Islet of Langerhans (tissue), 1 donor: ENCODE data around the gene LZTR1.

ENCODE experiments used
- FAIRE-seq: peaks from one replicate; lab custom pipeline; 2011; peaks lifted over from hg19 to GRCh38; lab: Jason Lieb, UNC

Gene LZTR1

GRCh38 chr22:20980938-20981722 lies 967 bp upstream of the LZTR1 start:
- no peak for FAIRE-seq

GRCh38 chr22:20982563-20982882 lies 426 bp downstream of the LZTR1 start:
- FAIRE-seq, result no peak

- FAIRE-seq, result no peak
Measured at GRCh38 chr22:20983081-20983771, 1.1 kb downstream of the LZTR1 start.

DNA sequence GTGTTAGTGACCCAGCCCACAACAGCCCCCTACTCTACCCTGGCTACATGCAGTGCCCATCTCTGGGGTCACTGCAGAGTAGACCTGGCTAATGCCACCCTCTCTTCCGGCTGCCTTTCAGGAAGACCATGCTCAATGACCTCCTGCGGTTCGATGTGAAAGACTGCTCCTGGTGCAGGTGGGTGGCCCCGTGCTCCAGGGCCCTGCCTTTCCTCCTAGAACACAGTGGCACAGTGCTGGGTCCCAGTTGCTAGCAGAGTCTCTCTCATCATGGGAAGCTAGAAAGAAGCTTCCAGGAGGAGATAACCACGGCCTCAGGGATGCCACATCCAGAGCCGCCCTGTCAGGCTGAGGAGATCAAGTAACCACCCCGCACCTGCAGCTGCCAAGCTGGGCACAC lies 3.6 kb downstream of the LZTR1 start:
- no peak for FAIRE-seq

GRCh38 chr22:20986365-20986764 lies 4.3 kb downstream of the LZTR1 start:
- no peak for FAIRE-seq

GRCh38 chr22:20987375-20987774 lies 5.3 kb downstream of the LZTR1 start:
- no peak for FAIRE-seq

- no peak for FAIRE-seq
Measured at GRCh38 chr22:20988573-20989322, 6.7 kb downstream of the LZTR1 start.

DNA sequence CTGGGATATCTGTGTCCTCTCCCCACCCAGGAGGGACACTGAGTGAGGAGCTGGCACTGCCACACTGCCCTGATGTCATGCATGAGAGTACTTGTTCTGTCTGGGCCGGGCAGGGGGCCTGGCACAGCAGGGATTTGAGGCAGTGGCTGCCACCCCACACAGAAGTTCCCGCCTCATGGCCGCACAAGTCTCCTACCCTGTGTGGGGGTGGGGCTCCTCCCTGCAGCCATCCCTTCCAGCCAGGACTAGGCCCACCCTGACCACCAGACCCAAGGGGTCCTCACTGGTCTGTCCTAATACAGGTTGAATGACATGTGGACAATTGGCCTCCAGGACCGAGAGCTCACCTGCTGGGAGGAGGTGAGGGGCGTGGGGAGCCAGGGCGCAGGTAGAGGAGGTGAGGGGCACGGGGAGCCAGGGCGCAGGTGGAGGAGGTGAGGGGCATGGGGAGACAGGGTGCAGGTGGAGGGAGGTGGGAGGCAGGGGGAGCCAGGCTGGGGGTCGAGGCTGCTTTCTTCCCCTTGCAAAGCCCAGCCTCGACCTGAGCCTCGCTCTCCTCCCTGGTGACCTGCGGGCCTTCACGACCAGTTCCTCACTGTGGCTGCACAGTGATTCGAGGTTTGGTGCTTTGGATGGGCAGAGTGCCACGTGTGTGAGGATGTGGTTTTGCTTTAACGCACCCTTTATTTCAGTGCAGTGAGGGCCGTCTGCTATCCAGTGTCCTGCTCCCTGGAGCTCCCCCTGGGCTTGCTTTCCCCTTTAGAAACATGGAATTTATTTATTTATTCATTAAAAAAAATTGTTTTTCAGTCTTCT lies 7.4 kb downstream of the LZTR1 start:
- FAIRE-seq, result no peak

DNA sequence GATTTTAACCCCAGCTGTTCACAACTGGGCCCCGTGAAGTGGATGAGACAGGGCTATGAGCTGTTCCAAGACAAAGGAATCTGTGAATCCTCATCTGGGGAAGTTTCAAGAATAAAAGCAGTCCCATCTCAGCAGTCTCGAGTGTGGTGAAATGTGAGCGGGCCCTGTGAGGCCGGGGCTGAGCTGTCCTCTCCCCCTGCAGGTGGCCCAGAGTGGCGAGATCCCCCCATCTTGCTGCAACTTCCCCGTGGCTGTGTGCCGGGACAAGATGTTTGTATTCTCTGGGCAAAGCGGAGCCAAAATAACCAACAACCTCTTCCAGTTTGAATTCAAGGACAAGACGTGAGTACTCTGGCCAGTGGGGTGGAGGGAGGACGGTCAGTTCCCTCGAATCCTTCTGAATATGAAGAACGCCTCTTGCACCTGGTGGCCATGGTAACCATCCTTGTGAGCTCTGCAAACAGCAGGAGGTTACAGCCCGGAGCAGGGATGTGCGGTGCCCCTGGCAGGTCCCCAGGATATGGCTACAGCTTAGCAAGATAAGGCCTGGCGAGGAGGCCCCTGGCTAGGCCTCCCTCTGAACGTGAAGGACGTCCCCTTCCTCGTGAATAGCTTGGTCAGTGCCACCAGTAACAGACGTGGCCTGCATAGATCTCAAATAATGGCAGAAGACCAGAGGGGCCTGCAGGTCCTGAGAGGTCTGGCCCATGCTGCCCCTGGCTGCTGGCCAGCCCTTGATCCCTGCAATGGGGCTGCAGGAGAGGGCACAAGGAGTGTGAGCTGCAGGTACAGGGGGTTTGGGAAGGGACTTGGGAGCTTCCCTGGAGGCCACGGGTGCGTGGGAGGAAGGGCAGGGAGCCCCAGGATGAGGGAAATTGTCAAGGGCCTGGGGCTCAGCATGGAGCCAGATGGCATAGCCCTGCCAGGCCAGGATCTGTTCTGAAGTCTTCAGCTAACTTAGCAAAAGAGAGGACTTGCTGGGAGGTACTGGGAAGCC lies 8.4 kb downstream of the LZTR1 start:
- FAIRE-seq, result no peak

- FAIRE-seq, result no peak
Measured at GRCh38 chr22:20991252-20992055, 9.4 kb downstream of the LZTR1 start.

DNA sequence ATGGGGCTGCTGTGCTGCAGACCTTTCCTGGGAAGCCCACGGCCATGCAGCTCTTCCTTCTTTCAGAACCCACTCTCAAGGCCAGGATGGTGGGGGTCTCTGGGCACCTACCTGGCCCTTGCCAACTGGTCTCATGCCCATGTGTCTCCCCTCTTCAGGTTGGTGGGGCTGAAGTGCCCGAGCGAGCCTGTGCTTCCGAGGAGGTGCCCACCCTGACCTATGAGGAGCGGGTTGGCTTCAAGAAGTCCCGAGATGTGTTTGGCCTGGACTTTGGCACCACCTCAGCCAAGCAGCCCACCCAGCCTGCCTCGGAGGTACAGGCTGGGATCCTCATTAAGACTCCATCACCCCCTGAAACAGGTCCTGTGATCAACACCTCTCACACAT lies 10.0 kb downstream of the LZTR1 start:
- FAIRE-seq, result no peak

DNA sequence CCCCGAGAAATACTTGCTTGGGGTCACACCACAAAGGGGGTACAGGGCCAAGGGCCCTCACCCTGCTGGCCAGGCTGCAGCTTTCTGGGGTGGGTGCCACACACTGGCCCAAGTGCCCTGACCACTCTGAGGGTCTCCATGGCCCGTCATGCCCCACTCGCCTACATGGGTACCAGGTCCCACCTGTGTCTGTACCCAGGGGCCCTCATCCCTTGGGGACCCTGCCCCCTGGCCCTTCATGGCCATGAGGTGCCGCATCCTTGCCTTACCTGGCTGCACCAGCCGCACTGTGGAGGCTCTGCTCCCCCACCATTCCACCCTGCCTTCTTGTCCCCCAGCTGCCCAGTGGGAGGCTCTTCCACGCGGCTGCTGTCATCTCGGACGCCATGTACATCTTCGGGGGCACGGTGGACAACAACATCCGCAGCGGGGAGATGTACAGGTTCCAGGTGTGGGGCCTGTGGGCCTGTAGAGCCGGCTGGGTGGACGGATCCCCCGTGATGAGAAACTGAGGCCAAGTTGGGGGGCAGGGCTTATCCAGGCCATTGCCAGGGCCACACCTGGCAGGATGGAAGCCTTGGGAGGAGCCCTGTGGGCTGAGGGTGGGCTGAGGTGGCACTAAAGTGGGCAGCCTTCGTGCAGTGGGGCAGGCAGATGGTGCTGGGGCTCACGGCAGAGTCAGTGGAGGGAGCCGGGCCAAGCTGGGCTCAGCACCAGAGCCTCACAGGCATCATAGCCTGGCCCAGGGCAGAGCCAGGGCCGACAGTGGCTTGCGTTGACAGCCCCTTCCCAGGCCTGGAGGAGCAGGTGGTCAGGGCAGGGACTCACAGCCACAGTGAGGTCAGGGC lies 10.6 kb downstream of the LZTR1 start:
- FAIRE-seq, result no peak

- no peak for FAIRE-seq
Measured at GRCh38 chr22:20993304-20994127, 11.4 kb downstream of the LZTR1 start.

- FAIRE-seq, result no peak
Measured at GRCh38 chr22:20994128-20994901, 12.2 kb downstream of the LZTR1 start.

DNA sequence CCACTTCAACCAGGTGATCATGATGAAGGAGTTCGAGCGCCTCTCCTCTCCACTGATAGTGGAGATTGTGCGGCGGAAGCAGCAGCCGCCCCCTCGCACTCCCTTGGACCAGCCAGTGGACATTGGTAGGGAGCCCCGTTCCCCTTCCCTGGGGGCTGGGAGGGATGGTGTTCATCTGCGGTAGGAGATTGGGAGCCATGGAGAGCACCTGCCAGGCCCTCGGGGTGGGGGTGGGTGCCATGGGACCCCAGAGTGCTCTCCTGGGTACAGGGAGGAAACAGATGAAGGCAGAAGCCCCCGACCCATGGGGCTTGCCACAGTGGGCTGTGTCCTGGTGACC lies 12.8 kb downstream of the LZTR1 start:
- FAIRE-seq, result no peak

DNA sequence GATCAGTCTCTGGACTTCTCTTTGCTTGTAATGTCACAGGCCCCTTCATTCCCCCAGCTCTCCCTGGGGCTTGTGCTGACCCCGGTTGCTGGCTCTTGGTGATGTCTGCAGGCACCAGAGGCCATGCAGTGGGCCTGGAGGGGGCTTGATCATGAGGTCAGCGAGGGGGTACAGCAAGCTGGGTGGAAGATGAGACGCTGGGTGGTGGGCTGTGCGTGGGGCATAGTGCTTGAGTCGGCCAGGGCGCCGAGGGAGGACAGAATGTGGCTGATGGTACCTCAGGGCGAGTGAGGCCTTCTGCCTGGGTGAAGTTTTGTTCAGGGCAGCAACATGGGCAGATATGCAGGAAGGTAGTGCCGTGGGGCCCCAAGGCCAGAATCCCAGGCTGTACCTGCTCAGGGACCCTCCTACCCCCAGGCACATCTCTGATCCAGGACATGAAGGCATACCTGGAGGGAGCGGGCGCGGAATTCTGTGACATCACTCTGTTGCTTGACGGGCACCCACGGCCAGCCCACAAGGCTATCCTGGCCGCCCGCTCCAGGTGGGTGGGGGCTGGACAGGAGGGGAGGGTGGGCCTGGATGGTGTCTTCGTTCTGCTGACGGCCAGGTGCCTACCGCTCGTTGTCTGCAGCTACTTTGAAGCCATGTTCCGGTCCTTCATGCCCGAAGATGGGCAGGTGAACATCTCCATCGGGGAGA lies 13.4 kb downstream of the LZTR1 start:
- no peak for FAIRE-seq

DNA sequence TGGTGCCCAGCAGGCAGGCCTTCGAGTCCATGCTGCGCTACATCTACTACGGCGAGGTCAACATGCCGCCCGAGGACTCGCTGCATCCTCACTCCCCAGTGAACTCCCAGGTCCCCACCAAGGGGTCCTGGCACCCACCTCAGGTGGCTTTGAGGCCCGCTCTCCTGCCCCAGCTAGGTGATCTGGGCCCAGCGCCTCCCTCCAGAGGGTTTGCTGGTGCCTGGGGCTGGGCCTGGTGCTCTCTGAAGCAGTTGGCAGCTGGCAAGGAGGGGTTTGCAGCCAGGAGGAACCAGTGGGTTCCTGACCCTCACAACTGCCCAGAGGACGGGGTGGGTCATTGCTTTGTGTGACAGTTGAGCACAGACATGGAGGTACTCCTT lies 13.9 kb downstream of the LZTR1 start:
- no peak for FAIRE-seq
